Umbilical cord (tissue), 2 donors: ENCODE measurements around the gene ACSBG1. TPM values are rescaled to one million over a fixed set of nuclear protein-coding genes. Genes with fewer than 3 reads are reported as not detected.

Experiments used
- DNase-seq: peaks from one replicate; pipeline ENCODE4 v3.0.0-alpha.2; 2015; ENCODE audit warnings: low spot score
- total RNA-seq: library from RNA; depleted of rRNA; stranded (reverse); fragments of >200 nt; gene quantifications from one replicate; pipeline ENCODE4 v1.2.3, GENCODE V29; 2014; ENCODE audit warnings: low replicate concordance; ENCODE audit not compliant: insufficient read depth

Gene ACSBG1
- total RNA-seq, 1 donor from 2014 or later = 1.2 TPM

- peak; percentile 50 for DNase-seq
Observed at GRCh38 chr15:78133801-78134200, 100.6 kb downstream of the ACSBG1 start.

- DNase-seq = peak; percentile 79
Observed at GRCh38 chr15:78131295-78132061, 102.9 kb downstream of the ACSBG1 start, which contains the start of gene CIB2. Gene CIB2, minus strand, starts transcription at chr15:78131445. Its CDS starts 230 bp downstream, at chr15:78131215.

- no peak for DNase-seq
Observed at GRCh38 chr15:78130466-78131294, 103.7 kb downstream of the ACSBG1 start.

- no peak for DNase-seq
Observed at GRCh38 chr15:78129751-78130287, 104.5 kb downstream of the ACSBG1 start.

GRCh38 chr15:78129077-78129750 is 105.2 kb downstream of the ACSBG1 start:
- DNase-seq = no peak

- no peak for DNase-seq
Observed at GRCh38 chr15:78127882-78128281, 106.5 kb downstream of the ACSBG1 start.

GRCh38 chr15:78125267-78125666 is 109.1 kb downstream of the ACSBG1 start:
- no peak for DNase-seq

- DNase-seq = no peak
Observed at GRCh38 chr15:78120523-78120922, 113.8 kb downstream of the ACSBG1 start.

Other genes starting within 250 kb of the ACSBG1 start
- gene TBC1D2B, start 156.9 kb downstream of the ACSBG1 start, total RNA-seq = 49.6 TPM
- 0.24 TPM for gene SH2D7, start 142.0 kb downstream of the ACSBG1 start, total RNA-seq
- gene CIB2, start 103.1 kb downstream of the ACSBG1 start, total RNA-seq = 8.4 TPM
- 101 TPM for gene IDH3A, start 85.2 kb downstream of the ACSBG1 start, total RNA-seq
- gene DNAJA4, start 30.0 kb upstream of the ACSBG1 start, total RNA-seq = 30.1 TPM
- gene SKIC8, start 65.0 kb upstream of the ACSBG1 start, total RNA-seq = 66.9 TPM
- 7.7 TPM for gene CRABP1, start 105.8 kb upstream of the ACSBG1 start, total RNA-seq
- 58.3 TPM for gene IREB2, start 203.7 kb upstream of the ACSBG1 start, total RNA-seq